Endothelial cell of umbilical vein (primary cell): ENCODE data around the gene AUTS2.

Experiments used
- CTCF ChIP-seq, 2 donors: IDR thresholded peaks; 1 replicate in 1 of 2; 2 replicates in 1 of 2; pipeline ENCODE4 v1.5.1; 2011; ENCODE audit warnings: low read length in 2 of 2, mild to moderate bottlenecking in 2 of 2, moderate library complexity in 2 of 2, control low read depth in 1 of 2, inconsistent platforms in 1 of 2, low read depth in 1 of 2; ENCODE audit not compliant: insufficient read depth in 1 of 2; ENCODE audit errors: extremely low read depth in 1 of 2
- FOS ChIP-seq: IDR thresholded peaks from 2 replicates; pipeline ENCODE4 v1.6.1; 2011; ENCODE audit warnings: mild to moderate bottlenecking, low read length, moderate library complexity, borderline replicate concordance; ENCODE audit not compliant: insufficient read depth
- GATA2 ChIP-seq: IDR thresholded peaks from 2 replicates; pipeline ENCODE4 v1.7.0; 2011; ENCODE audit warnings: low read depth, mild to moderate bottlenecking, moderate library complexity, mixed read lengths, low read length; ENCODE audit not compliant: insufficient read length, insufficient read depth
- JUN ChIP-seq: IDR thresholded peaks from 2 replicates; pipeline ENCODE4 v1.6.1; 2011; ENCODE audit warnings: borderline replicate concordance, low read depth; ENCODE audit not compliant: insufficient read length, insufficient read depth
- POLR2A ChIP-seq: IDR thresholded peaks from 2 replicates; pipeline ENCODE4 v1.6.1; 2012; ENCODE audit warnings: low read depth, mild to moderate bottlenecking, control low read depth, low read length
- POLR2AphosphoS5 ChIP-seq: IDR thresholded peaks from 2 replicates; pipeline ENCODE4 v1.6.1; 2012; ENCODE audit warnings: low read depth, mild to moderate bottlenecking, control low read depth, low read length, moderate library complexity; ENCODE audit not compliant: insufficient read depth

GRCh38 chr7:70042533-70042932 lies 444.3 kb downstream of the AUTS2 start:
- no peak for TF ChIP-seq CTCF (IDR thresholded peaks at IDR 0.05; ENCODE audit: extremely low read depth in 1 of 2, insufficient read depth in 1 of 2, low read depth in 1 of 2, low read length in 2 of 2)
- no peak for TF ChIP-seq POLR2A
- no peak for TF ChIP-seq POLR2AphosphoS5
- no peak for TF ChIP-seq FOS
- TF ChIP-seq JUN: no peak
- no peak for TF ChIP-seq GATA2
